Measurements from ENCODE around the gene ANKRD34C. TPM values are rescaled to one million over a fixed set of nuclear protein-coding genes. Genes with fewer than 3 reads are reported as not detected.

The ANKRD34C gene
- polyA plus RNA-seq, 1 of the 3 experiments (the other 2 are of a cell fraction), result not detected

DNA sequence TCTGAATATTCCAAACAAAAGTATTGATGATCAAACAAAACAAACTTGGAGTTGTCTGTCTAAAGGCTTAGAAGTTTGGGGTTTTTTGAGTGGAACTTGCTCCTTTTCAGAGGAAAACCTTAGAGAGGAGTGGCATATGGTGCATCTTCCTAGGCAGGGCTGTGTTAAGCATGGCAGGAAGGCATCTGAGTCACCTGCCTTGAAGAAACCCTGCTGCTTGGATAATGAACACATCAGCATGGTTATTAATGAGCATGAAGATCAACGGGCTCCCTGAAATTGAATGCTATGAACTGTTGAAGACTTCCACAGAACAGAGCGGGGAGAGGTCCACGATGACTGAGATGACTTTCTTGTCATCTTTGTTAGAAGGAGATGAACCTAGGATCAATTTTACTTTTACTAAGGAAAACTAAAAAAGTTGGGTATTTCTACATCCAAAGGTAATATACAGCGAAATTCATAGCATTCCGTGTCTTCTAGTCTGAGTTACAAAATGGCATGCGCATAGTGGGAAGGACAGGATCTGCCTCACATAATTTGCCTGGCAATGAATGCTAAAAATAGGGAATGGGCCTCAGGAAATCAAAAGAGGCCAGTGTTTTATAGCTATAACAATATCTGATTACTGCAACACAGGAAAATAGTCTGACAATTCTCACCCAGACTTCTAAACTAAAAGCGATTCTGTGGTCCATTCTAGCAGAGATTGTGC is 16.8 kb downstream of the ANKRD34C start:
- H3F3A ChIP-seq (replicated peaks; ENCODE audit: insufficient read depth), result no peaks in the 10 kb centered on the region
- H3K9me2 ChIP-seq, result no peaks in the 10 kb centered on the region
- H3K36me3 ChIP-seq (replicated peaks in 1 of 2; ENCODE audit: control insufficient read depth in 1 of 2, insufficient read depth in 2 of 2, low read length in 1 of 2), result no peaks in the 10 kb centered on the region
- H3K27me3 ChIP-seq (ENCODE audit: insufficient read depth), result no peaks in the 10 kb centered on the region; the same call in 1 of the 2 replicates
- H3K27ac ChIP-seq (ENCODE audit: low read depth in 2 of 2, low read length in 1 of 2), result no peak overlapping the region
- no peak overlapping the region for H3K9ac ChIP-seq
- H3K9me3 ChIP-seq, result no peaks in the 10 kb centered on the region
- H3K4me2 ChIP-seq, result no peak overlapping the region
- no peak overlapping the region for H2AFZ ChIP-seq (ENCODE audit: low read depth)
- ChIA-PET POLR2A (no interaction called here), CTCF (interaction anchor here (2.6 kb wide), 1 partner anchor 271 kb away, joined by 9 read pairs; no protein-coding TSS in a partner anchor)
- WGBS (ENCODE audit: low lambda C conversion rate), result 37% methylated on average over 7 of the region's 7 CpGs
- H4K20me1 ChIP-seq (ENCODE audit: insufficient read depth), result no peaks in the 10 kb centered on the region
- DNase-seq, result no peak
- no peak overlapping the region for H3K4me3 ChIP-seq (ENCODE audit: low read depth in 2 of 2, low read length in 1 of 2)
- H3K79me2 ChIP-seq (ENCODE audit: insufficient read depth), result no peaks in the 10 kb centered on the region
- H3K4me1 ChIP-seq (ENCODE audit: control insufficient read depth in 1 of 2, insufficient read depth in 2 of 2, low read depth in 1 of 2, low read length in 1 of 2), result no peaks in the 10 kb centered on the region
- no peak for TF ChIP-seq SIN3A (IDR thresholded peaks at IDR 0.05; ENCODE audit: borderline replicate concordance, low read depth, low read length)
- TF ChIP-seq JUND (IDR thresholded peaks at IDR 0.05), result no peak
- no peak for TF ChIP-seq MXI1 (IDR thresholded peaks at IDR 0.05; ENCODE audit: low read depth, low read length)
- no peak for TF ChIP-seq RXRA (IDR thresholded peaks at IDR 0.05; ENCODE audit: borderline replicate concordance, low read depth)
- TF ChIP-seq YY1 (IDR thresholded peaks at IDR 0.05; ENCODE audit: low read depth), result no peak
- TF ChIP-seq POLR2AphosphoS5 (IDR thresholded peaks at IDR 0.05; ENCODE audit: low read depth, low read length), result no peak
- TF ChIP-seq, protein P1, sequence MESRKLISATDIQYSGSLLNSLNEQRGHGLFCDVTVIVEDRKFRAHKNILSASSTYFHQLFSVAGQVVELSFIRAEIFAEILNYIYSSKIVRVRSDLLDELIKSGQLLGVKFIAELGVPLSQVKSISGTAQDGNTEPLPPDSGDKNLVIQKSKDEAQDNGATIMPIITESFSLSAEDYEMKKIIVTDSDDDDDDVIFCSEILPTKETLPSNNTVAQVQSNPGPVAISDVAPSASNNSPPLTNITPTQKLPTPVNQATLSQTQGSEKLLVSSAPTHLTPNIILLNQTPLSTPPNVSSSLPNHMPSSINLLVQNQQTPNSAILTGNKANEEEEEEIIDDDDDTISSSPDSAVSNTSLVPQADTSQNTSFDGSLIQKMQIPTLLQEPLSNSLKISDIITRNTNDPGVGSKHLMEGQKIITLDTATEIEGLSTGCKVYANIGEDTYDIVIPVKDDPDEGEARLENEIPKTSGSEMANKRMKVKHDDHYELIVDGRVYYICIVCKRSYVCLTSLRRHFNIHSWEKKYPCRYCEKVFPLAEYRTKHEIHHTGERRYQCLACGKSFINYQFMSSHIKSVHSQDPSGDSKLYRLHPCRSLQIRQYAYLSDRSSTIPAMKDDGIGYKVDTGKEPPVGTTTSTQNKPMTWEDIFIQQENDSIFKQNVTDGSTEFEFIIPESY (IDR thresholded peaks at IDR 0.05; ENCODE audit: borderline replicate concordance, low read depth), result no peak
- TF ChIP-seq ELF1 (IDR thresholded peaks at IDR 0.05), result no peak
- no peak for TF ChIP-seq EZH2phosphoT487 (IDR thresholded peaks at IDR 0.05; ENCODE audit: borderline replicate concordance, low read depth)
- no peak for TF ChIP-seq GABPA (IDR thresholded peaks at IDR 0.05; ENCODE audit: low read depth)
- TF ChIP-seq, protein P2, sequence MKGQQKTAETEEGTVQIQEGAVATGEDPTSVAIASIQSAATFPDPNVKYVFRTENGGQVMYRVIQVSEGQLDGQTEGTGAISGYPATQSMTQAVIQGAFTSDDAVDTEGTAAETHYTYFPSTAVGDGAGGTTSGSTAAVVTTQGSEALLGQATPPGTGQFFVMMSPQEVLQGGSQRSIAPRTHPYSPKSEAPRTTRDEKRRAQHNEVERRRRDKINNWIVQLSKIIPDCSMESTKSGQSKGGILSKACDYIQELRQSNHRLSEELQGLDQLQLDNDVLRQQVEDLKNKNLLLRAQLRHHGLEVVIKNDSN (IDR thresholded peaks at IDR 0.05; ENCODE audit: borderline replicate concordance, low read depth), result no peak

DNA sequence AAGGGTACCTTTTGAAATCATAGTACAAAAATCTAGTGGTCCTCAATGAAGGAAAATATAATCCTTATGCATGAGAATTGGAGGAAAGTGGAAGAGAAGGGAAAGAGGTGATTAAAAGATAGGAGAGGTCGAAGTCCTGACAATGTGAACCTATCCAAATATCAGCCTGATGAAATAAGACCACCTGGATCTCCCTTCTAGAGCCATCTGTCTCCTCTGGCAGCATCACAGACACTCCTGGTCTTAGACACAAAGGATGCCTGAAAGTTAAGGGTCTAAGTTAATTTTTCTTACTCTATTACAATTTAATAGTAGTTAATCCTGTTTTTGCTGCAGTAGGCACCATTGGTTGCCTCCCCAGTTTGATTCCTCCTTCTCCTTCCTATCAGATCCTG is 17.3 kb downstream of the ANKRD34C start:
- Histone ChIP-seq H3F3A (replicated peaks; ENCODE audit: insufficient read depth) (no peaks in the 10 kb centered on the region), H3K4me3 (ENCODE audit: low read depth in 2 of 2, low read length in 1 of 2) (no peak overlapping the region), H3K79me2 (ENCODE audit: insufficient read depth) (no peaks in the 10 kb centered on the region), H3K9me3 (no peaks in the 10 kb centered on the region), H3K9ac (no peak overlapping the region), H4K20me1 (ENCODE audit: insufficient read depth) (no peaks in the 10 kb centered on the region), H3K9me2 (no peaks in the 10 kb centered on the region), H2AFZ (ENCODE audit: low read depth) (no peak overlapping the region), H3K27me3 (ENCODE audit: insufficient read depth) (no peaks in the 10 kb centered on the region; the same call in 1 of the 2 replicates), H3K4me2 (no peak overlapping the region), H3K4me1 (ENCODE audit: control insufficient read depth in 1 of 2, insufficient read depth in 2 of 2, low read depth in 1 of 2, low read length in 1 of 2) (no peaks in the 10 kb centered on the region), H3K36me3 (replicated peaks in 1 of 2; ENCODE audit: control insufficient read depth in 1 of 2, insufficient read depth in 2 of 2, low read length in 1 of 2) (no peaks in the 10 kb centered on the region), H3K27ac (ENCODE audit: low read depth in 2 of 2, low read length in 1 of 2) (no peak overlapping the region)
- no peak for DNase-seq
- TF ChIP-seq SMC3 (IDR thresholded peaks at IDR 0.05; ENCODE audit: low read depth, low read length) (no peak), TEAD4 (IDR thresholded peaks at IDR 0.05; ENCODE audit: borderline replicate concordance, insufficient read depth) (no peak), ELF1 (IDR thresholded peaks at IDR 0.05) (no peak)
- POLR2A ChIA-PET, result no interaction called here
- CTCF ChIA-PET, result no interaction called here
- WGBS (ENCODE audit: low lambda C conversion rate), result 3% methylated on average over 1 of the region's 1 CpG
